ENCODE data around the gene ZNF831. TPM values are rescaled to one million over a fixed set of nuclear protein-coding genes. Genes with fewer than 3 reads are reported as not detected.

ZNF831 gene
- polyA plus RNA-seq, 1 of the 3 experiments (the other 2 are of a cell fraction) = not detected

DNA sequence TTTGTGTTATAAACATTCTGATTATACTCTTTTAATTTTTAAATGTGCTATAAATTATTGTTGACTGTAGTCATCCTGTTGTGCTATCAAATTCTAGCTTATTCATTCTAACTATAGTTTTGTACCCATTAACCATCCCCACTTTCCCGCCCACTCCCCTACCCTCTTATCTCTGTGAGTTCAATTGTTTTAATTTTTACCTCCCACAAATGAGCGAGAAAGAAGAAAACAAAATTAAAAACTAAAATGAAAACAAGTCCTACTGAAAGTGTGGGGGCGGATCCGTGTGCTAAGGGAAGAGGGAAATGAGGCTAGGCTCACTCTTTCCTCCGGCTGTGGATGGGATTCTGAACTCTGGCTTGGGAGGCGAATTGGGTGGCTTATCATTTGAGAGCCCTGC is 6.6 kb upstream of the ZNF831 start:
- no peak overlapping the region for H3K4me2 ChIP-seq
- no peaks in the 10 kb centered on the region for H3K36me3 ChIP-seq (replicated peaks in 1 of 2; ENCODE audit: control insufficient read depth in 1 of 2, insufficient read depth in 2 of 2, low read length in 1 of 2)
- H4K20me1 ChIP-seq (ENCODE audit: insufficient read depth) = no peaks in the 10 kb centered on the region
- no peaks in the 10 kb centered on the region; the same call in 1 of the 2 replicates for H3K27me3 ChIP-seq (ENCODE audit: insufficient read depth)
- no peaks in the 10 kb centered on the region for H3K9me2 ChIP-seq
- TF ChIP-seq GATA2 (CRISPR knock-in tag; IDR thresholded peaks at IDR 0.05) (no peak), EP300 (IDR thresholded peaks at IDR 0.05; ENCODE audit: borderline replicate concordance in 1 of 2, low read depth in 1 of 2, low read length in 1 of 2) (no peak), TEAD4 (IDR thresholded peaks at IDR 0.05; ENCODE audit: borderline replicate concordance, insufficient read depth) (no peak), ELF1 (IDR thresholded peaks at IDR 0.05) (no peak), FOXM1 (IDR thresholded peaks at IDR 0.05; ENCODE audit: low read depth) (no peak), MEF2A (IDR thresholded peaks at IDR 0.05; ENCODE audit: borderline replicate concordance, low read depth) (no peak), SMC3 (IDR thresholded peaks at IDR 0.05; ENCODE audit: low read depth, low read length) (no peak), MAX (IDR thresholded peaks at IDR 0.05; ENCODE audit: low read depth) (no peak), YY1 (IDR thresholded peaks at IDR 0.05; ENCODE audit: low read depth) (no peak), RCOR1 (IDR thresholded peaks at IDR 0.05; ENCODE audit: low read length) (no peak), FOSL2 (IDR thresholded peaks at IDR 0.05; ENCODE audit: borderline replicate concordance, low read depth) (no peak), TAF1 (IDR thresholded peaks at IDR 0.05; ENCODE audit: borderline replicate concordance, low read depth, low read length) (no peak)
- TF ChIP-seq, protein P1, sequence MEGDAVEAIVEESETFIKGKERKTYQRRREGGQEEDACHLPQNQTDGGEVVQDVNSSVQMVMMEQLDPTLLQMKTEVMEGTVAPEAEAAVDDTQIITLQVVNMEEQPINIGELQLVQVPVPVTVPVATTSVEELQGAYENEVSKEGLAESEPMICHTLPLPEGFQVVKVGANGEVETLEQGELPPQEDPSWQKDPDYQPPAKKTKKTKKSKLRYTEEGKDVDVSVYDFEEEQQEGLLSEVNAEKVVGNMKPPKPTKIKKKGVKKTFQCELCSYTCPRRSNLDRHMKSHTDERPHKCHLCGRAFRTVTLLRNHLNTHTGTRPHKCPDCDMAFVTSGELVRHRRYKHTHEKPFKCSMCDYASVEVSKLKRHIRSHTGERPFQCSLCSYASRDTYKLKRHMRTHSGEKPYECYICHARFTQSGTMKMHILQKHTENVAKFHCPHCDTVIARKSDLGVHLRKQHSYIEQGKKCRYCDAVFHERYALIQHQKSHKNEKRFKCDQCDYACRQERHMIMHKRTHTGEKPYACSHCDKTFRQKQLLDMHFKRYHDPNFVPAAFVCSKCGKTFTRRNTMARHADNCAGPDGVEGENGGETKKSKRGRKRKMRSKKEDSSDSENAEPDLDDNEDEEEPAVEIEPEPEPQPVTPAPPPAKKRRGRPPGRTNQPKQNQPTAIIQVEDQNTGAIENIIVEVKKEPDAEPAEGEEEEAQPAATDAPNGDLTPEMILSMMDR (IDR thresholded peaks at IDR 0.05) = no peak
- TF ChIP-seq, protein P2, sequence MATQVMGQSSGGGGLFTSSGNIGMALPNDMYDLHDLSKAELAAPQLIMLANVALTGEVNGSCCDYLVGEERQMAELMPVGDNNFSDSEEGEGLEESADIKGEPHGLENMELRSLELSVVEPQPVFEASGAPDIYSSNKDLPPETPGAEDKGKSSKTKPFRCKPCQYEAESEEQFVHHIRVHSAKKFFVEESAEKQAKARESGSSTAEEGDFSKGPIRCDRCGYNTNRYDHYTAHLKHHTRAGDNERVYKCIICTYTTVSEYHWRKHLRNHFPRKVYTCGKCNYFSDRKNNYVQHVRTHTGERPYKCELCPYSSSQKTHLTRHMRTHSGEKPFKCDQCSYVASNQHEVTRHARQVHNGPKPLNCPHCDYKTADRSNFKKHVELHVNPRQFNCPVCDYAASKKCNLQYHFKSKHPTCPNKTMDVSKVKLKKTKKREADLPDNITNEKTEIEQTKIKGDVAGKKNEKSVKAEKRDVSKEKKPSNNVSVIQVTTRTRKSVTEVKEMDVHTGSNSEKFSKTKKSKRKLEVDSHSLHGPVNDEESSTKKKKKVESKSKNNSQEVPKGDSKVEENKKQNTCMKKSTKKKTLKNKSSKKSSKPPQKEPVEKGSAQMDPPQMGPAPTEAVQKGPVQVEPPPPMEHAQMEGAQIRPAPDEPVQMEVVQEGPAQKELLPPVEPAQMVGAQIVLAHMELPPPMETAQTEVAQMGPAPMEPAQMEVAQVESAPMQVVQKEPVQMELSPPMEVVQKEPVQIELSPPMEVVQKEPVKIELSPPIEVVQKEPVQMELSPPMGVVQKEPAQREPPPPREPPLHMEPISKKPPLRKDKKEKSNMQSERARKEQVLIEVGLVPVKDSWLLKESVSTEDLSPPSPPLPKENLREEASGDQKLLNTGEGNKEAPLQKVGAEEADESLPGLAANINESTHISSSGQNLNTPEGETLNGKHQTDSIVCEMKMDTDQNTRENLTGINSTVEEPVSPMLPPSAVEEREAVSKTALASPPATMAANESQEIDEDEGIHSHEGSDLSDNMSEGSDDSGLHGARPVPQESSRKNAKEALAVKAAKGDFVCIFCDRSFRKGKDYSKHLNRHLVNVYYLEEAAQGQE (IDR thresholded peaks at IDR 0.05; ENCODE audit: low read depth, low read length) = no peak
- CTCF ChIA-PET = no interaction called here
- no peaks in the 10 kb centered on the region for H3K9me3 ChIP-seq
- no peaks in the 10 kb centered on the region; a peak in 1 of 4 replicates for H3K4me1 ChIP-seq (ENCODE audit: control insufficient read depth in 1 of 2, insufficient read depth in 2 of 2, low read depth in 1 of 2, low read length in 1 of 2)
- 52% methylated on average over 6 of the region's 6 CpGs for WGBS (ENCODE audit: low lambda C conversion rate)
- POLR2A ChIA-PET = no interaction called here
- H3K27ac ChIP-seq (ENCODE audit: low read depth in 2 of 2, low read length in 1 of 2) = no peak overlapping the region
- no peaks in the 10 kb centered on the region for H3K79me2 ChIP-seq (ENCODE audit: insufficient read depth)
- H3K9ac ChIP-seq = no peak overlapping the region
- no peak overlapping the region for H3K4me3 ChIP-seq (ENCODE audit: low read depth in 2 of 2, low read length in 1 of 2)
- H2AFZ ChIP-seq (ENCODE audit: low read depth) = no peak overlapping the region
- no peak for DNase-seq
- H3F3A ChIP-seq (replicated peaks; ENCODE audit: insufficient read depth) = no peaks in the 10 kb centered on the region
